ENCODE data around the gene ARPC1A. TPM values are rescaled to one million over a fixed set of nuclear protein-coding genes. Genes with fewer than 3 reads are reported as not detected.
"Not testable (repeated sequence)": the region's sequence is repeated elsewhere in the genome, so short reads cannot be mapped to it uniquely, and the experiment has no call there.

ARPC1A gene
- total RNA-seq, 1 donor from 2014 or later = 143 TPM

DNA sequence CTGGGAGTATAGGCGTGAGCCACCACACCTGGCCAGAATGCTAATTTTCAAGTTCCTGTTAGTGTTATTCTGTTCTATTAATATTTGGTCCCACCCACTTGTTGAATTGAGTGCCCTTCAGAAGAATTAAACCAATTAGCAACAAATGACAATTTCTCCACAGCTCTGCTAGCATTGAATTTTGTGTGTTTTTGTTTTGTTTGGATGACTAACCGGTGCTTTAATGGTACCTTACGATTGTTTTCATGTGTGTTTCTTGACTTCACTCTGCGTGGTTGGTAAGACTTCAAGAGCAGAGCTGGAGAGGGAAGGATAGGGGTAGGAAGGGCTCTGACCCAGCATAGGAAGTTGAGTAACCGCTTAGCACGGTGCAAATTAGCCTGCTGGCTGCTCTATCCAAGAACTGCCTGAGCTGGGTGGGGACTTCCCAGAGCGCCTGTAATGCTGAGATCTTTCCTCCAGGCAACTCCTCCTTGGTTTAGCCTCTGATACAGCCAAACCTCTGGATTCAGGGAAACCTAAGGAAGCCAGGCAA, 53.4 kb downstream of the ARPC1A start:
- H3K4me3 ChIP-seq = no peak overlapping the region
- H2AFZ ChIP-seq (replicated peaks) = no peak overlapping the region
- no peaks in the 10 kb centered on the region for H3K27me3 Mint-ChIP-seq (ENCODE audit: insufficient read depth, low read depth)
- no peak overlapping the region for H3K4me3 Mint-ChIP-seq
- H3K9me3 Mint-ChIP-seq = no peaks in the 10 kb centered on the region
- peaks cover 3% of the 10 kb centered on the region for H3K4me1 Mint-ChIP-seq
- H3K9me3 ChIP-seq (ENCODE audit: low read depth) = no peaks in the 10 kb centered on the region
- no peak for TF ChIP-seq EZH2 (IDR thresholded peaks at IDR 0.05)
- TF ChIP-seq, protein P1, sequence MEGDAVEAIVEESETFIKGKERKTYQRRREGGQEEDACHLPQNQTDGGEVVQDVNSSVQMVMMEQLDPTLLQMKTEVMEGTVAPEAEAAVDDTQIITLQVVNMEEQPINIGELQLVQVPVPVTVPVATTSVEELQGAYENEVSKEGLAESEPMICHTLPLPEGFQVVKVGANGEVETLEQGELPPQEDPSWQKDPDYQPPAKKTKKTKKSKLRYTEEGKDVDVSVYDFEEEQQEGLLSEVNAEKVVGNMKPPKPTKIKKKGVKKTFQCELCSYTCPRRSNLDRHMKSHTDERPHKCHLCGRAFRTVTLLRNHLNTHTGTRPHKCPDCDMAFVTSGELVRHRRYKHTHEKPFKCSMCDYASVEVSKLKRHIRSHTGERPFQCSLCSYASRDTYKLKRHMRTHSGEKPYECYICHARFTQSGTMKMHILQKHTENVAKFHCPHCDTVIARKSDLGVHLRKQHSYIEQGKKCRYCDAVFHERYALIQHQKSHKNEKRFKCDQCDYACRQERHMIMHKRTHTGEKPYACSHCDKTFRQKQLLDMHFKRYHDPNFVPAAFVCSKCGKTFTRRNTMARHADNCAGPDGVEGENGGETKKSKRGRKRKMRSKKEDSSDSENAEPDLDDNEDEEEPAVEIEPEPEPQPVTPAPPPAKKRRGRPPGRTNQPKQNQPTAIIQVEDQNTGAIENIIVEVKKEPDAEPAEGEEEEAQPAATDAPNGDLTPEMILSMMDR (IDR thresholded peaks at IDR 0.05) = no peak
- no peak for TF ChIP-seq EZH2phosphoT487 (IDR thresholded peaks at IDR 0.05)
- no peak overlapping the region for H3K27ac Mint-ChIP-seq
- H3K27ac ChIP-seq = no peak overlapping the region
- H3K27me3 ChIP-seq = peaks cover 1% of the 10 kb centered on the region
- no peak overlapping the region for H3K9ac ChIP-seq
- DNase-seq (ENCODE audit: low spot score) = no peak
- H3K4me1 ChIP-seq = no peaks in the 10 kb centered on the region
- H3K36me3 ChIP-seq = no peaks in the 10 kb centered on the region
- peaks cover 4% of the 10 kb centered on the region for H3K36me3 Mint-ChIP-seq
- peaks cover 3% of the 10 kb centered on the region for H3F3A ChIP-seq (ENCODE audit: low read depth)
- H3K79me2 ChIP-seq (ENCODE audit: low read depth) = peaks cover 12% of the 10 kb centered on the region
- H4K20me1 ChIP-seq (ENCODE audit: low read depth) = no peaks in the 10 kb centered on the region
- H3K4me2 ChIP-seq = no peak overlapping the region

DNA sequence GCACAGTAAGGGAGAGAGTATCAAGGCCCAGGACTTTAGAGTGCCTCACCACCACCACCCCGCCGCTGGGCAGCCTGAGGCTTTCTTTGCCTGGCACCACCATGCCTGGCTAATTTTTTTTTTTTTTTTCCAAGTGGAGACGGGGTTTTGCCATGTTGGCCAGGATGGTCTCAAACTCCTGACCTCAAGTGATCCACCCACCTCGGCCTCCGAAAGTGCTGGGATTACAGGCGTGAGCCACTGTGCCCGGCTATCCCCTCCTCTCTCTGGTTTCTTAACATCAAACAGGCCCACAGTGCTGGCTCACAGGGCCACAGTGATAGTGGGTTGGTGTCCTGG, 54.0 kb downstream of the ARPC1A start:
- not testable (repeated sequence) for H3K36me3 Mint-ChIP-seq; H3K4me3 Mint-ChIP-seq; H3K4me2 ChIP-seq; H3F3A ChIP-seq (ENCODE audit: low read depth); DNase-seq (ENCODE audit: low spot score); H3K27ac Mint-ChIP-seq; H3K9me3 ChIP-seq (ENCODE audit: low read depth); H4K20me1 ChIP-seq (ENCODE audit: low read depth); H3K4me1 ChIP-seq; H3K27ac ChIP-seq; H3K4me1 Mint-ChIP-seq; H3K36me3 ChIP-seq; H3K27me3 Mint-ChIP-seq (ENCODE audit: insufficient read depth, low read depth); H3K4me3 ChIP-seq; H3K27me3 ChIP-seq; H2AFZ ChIP-seq (replicated peaks); H3K9me3 Mint-ChIP-seq
- Histone ChIP-seq H3K9ac (peak overlapping the region; percentile 10), H3K79me2 (ENCODE audit: low read depth) (peaks cover 12% of the 10 kb centered on the region)

DNA sequence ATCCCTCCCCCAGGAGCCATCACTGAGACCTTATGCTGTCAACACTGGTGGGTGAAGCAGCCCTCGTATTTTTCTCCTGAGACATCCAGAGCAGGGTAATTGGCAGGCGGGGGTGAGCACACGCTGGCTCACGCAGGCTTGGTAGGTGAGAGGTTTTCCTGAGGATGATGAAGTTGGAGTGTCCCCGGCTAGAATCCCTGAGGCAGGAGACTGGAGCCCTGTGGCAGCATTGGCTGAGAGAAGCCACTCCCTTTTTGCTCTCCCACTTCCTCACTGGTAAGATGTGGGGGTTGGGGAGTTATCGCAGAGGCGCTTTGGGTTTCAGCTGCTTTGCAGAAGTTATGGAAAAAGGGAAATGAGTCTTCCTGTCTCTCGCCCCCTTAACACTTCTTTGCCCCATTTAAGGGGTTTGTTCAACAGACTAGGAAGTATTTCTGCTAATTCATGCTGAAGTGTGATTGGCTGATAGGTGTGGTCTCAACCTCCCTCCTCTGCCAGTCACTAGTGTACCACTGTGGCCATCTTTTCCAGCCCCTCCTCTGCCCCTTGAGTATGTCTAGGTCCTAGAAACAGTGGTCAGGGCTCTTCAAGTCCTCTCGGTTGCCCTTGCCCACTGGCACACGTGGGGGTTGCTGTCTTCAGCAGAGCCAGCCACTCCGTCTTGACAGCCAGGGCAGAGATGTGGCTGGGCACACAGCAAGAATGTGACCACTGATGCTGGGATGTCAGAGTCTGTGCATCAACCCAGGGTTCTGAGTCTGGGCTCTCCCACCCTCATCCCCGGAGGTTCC, 54.5 kb downstream of the ARPC1A start:
- Mint-ChIP-seq H3K4me1 (peaks cover 3% of the 10 kb centered on the region), H3K36me3 (peaks cover 4% of the 10 kb centered on the region), H3K9me3 (no peaks in the 10 kb centered on the region), H3K27ac (no peak overlapping the region), H3K4me3 (no peak overlapping the region), H3K27me3 (ENCODE audit: insufficient read depth, low read depth) (no peaks in the 10 kb centered on the region)
- Histone ChIP-seq H3K4me2 (no peak overlapping the region), H2AFZ (replicated peaks) (no peak overlapping the region), H3K4me3 (no peak overlapping the region), H3F3A (ENCODE audit: low read depth) (no peaks in the 10 kb centered on the region), H3K27ac (no peak overlapping the region), H4K20me1 (ENCODE audit: low read depth) (no peaks in the 10 kb centered on the region), H3K4me1 (no peaks in the 10 kb centered on the region), H3K9ac (peak overlapping the region; percentile 10), H3K36me3 (no peaks in the 10 kb centered on the region), H3K9me3 (ENCODE audit: low read depth) (no peaks in the 10 kb centered on the region), H3K27me3 (no peaks in the 10 kb centered on the region), H3K79me2 (ENCODE audit: low read depth) (peaks cover 11% of the 10 kb centered on the region)
- no peak for DNase-seq (ENCODE audit: low spot score)
- TF ChIP-seq EZH2phosphoT487 (IDR thresholded peaks at IDR 0.05) = no peak
- TF ChIP-seq, protein P1 (IDR thresholded peaks at IDR 0.05) = no peak
- TF ChIP-seq EZH2 (IDR thresholded peaks at IDR 0.05) = no peak
